ENCODE data around the gene FBXW9.

DNA sequence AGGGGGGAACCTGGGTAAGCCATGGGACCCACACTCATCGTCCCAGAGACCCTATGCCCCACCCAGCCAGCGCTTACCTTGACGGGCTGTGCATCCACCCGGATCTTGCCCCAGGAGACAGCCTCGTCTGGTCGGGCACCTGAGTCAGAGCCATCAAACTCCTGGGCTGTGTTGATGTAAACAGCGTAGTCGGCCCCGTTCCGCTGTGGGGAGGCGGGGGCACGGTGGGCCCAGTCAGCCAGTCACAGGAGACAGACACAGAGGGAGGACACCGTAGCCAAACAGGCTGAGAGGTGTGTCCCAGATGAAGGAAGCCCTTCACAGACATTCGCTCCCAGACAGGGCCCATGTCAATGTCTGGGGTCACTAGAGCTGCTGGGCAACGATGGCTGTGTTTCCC, 20.5 kb downstream of the FBXW9 start:
- TF ChIP-seq, protein P1, sequence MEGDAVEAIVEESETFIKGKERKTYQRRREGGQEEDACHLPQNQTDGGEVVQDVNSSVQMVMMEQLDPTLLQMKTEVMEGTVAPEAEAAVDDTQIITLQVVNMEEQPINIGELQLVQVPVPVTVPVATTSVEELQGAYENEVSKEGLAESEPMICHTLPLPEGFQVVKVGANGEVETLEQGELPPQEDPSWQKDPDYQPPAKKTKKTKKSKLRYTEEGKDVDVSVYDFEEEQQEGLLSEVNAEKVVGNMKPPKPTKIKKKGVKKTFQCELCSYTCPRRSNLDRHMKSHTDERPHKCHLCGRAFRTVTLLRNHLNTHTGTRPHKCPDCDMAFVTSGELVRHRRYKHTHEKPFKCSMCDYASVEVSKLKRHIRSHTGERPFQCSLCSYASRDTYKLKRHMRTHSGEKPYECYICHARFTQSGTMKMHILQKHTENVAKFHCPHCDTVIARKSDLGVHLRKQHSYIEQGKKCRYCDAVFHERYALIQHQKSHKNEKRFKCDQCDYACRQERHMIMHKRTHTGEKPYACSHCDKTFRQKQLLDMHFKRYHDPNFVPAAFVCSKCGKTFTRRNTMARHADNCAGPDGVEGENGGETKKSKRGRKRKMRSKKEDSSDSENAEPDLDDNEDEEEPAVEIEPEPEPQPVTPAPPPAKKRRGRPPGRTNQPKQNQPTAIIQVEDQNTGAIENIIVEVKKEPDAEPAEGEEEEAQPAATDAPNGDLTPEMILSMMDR (IDR thresholded peaks at IDR 0.05) = no peak
- no peak for TF ChIP-seq POLR2A (IDR thresholded peaks at IDR 0.05)
